ENCODE measurements around the gene MUSTN1.

The MUSTN1 gene

DNA sequence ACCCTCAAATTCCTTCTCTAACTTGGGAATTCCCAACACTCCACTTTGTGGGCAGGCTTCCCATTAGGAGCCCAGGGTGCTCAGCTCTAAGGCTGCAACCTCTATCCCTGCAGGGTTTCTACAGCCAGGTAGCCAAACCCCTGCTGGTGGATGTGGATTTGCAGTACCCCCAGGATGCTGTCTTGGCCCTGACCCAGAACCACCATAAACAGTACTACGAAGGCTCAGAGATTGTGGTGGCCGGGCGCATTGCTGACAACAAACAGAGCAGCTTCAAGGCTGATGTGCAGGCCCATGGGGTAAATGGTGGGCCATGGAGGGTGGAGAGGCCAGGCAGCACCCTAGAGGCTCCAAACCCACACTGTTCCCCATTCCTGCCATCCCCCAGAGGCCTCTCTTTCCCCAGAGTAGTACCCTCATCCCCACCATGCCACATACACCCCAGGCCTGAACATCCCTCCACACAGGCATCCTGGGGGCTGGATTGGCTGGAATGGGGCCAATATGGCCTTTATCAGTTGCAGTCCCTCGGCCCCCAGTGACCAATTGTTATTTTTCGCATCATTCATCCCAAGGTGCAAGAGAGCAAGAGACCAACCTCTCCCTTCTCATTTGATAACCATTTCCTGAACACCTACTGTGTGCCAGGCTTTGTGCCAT lies 49.8 kb downstream of the MUSTN1 start:
- no peak for DNase-seq (ENCODE audit: low read depth)

DNA sequence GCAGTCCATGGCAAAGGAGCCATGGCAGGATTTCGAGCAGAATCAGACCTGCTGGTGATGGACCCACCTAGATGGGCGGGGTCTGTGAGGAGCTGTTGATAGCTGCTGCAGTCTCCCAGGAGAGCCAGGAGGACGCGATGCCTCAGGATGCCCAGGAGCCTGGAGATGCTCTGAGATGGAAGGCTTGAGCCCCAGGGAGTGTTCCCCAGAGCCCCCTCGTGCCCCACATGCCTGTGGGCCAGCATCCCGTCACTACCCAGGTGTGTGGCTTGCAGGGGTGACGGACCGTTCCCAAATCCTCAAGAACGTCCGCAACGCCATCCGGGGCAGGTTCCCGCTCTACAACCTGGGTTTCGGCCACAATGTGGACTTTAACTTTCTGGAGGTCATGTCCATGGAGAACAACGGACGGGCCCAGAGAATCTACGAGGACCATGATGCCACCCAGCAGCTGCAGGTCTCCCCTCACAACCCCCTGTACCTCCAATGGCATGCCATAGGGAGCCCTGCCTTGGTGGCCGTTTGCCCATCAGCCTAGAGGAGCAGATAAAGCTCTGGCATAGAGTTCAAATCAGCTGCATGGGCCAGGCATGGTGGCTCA lies 50.7 kb downstream of the MUSTN1 start:
- no peak for DNase-seq (ENCODE audit: low read depth)

DNA sequence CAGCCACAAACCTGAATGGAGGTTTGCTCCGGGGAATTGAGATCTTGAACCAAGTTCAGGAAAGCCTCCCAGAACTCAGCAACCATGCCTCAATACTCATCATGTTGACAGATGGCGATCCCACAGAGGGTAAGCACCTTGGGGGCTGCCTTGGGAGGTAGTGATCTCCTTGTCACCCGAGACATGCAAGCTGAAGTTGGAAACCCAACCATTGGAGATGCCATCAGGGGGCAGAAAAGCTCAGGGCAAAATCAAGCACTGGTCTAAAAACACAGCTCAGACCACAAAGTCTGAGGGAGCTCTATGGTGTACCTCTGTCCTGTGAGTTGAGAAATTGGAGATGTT lies 51.6 kb downstream of the MUSTN1 start:
- no peak for DNase-seq (ENCODE audit: low read depth)

Measured in stimulated activated CD8-positive, alpha-beta memory T cell treated with anti-CD3 and anti-CD28 coated beads, Interleukin-12 subunit alpha, Interleukin-12 subunit beta, amount 100 ng/mL, for 4 hours (primary cell).